Measurements from ENCODE around the gene ADCY7. TPM values are rescaled to one million over a fixed set of nuclear protein-coding genes. Genes with fewer than 3 reads are reported as not detected.
A peak's percentile ranks its signal among the peaks of the same experiment; 100 is the strongest.

The ADCY7 gene
- total RNA-seq, 1 experiment from 2014 or later = 4.0 TPM

GRCh38 chr16:50288026-50288425 lies 21.7 kb downstream of the ADCY7 start:
- TF ChIP-seq CTCF (conservative IDR thresholded peaks at IDR 0.05) = no peak
- no peak overlapping the region for H2AK5ac ChIP-seq (ENCODE audit: insufficient read length, low read length)
- Mint-ChIP-seq H3K27ac (no peak overlapping the region), H3K9me3 (peaks cover 3 to 4% of the 10 kb centered on the region in 2 experiments; a peak in 4 of 5 replicates), H3K27me3 (ENCODE audit: low read depth) (no peaks in the 10 kb centered on the region; the same call in 1 of the 2 replicates), H3K4me3 (no peak overlapping the region), H3K4me1 (no peaks in the 10 kb centered on the region), H3K36me3 (ENCODE audit: insufficient read depth in 1 of 3, low read depth in 3 of 3) (peaks cover 0 to 5% (median 0%) of the 10 kb centered on the region in 3 experiments; a peak in 4 of 7 replicates)
- H4K20me1 ChIP-seq (ENCODE audit: control insufficient read depth, insufficient read depth, insufficient read length) = no peaks in the 10 kb centered on the region
- H3K14ac ChIP-seq (ENCODE audit: insufficient read depth, low read length) = peak overlapping the region; percentile 55; the same call in 1 of the 2 replicates
- H4K5ac ChIP-seq (ENCODE audit: insufficient read length, low read depth, low read length) = no peak overlapping the region
- no peaks in the 10 kb centered on the region for H3K27me3 ChIP-seq (ENCODE audit: insufficient read depth, low read length)
- no peak for DNase-seq
- no peak overlapping the region for H2BK5ac ChIP-seq (ENCODE audit: insufficient read length, low read length)
- H2BK120ac ChIP-seq (ENCODE audit: low read depth, low read length, poor library complexity, severe bottlenecking) = no peak overlapping the region
- H4K8ac ChIP-seq (replicated peaks; ENCODE audit: insufficient read length, low read depth, low read length) = no peak overlapping the region
- H2AFZ ChIP-seq (ENCODE audit: low read length) = no peak overlapping the region
- H3K18ac ChIP-seq (ENCODE audit: insufficient read length, low read depth, low read length) = no peak overlapping the region
- no peaks in the 10 kb centered on the region for H3K4me1 ChIP-seq (ENCODE audit: insufficient read depth, low read length)
- no CpG with 5 or more reads among the region's 17 CpGs for WGBS (ENCODE audit: extremely low coverage, insufficient read length, low lambda C conversion rate)
- H3K56ac ChIP-seq (ENCODE audit: insufficient read length, low read depth, low read length) = no peak overlapping the region
- no peak overlapping the region for H3K4me2 ChIP-seq (ENCODE audit: insufficient read depth, insufficient read length, low read length)
- H2BK20ac ChIP-seq (ENCODE audit: low read depth, low read length, poor library complexity, severe bottlenecking) = no peak overlapping the region
- no peak overlapping the region for H2BK15ac ChIP-seq (ENCODE audit: low read depth, low read length)
- no peak overlapping the region for H3K9ac ChIP-seq (ENCODE audit: extremely low read depth, insufficient read length, low read length)
- H3K27ac ChIP-seq (ENCODE audit: insufficient read length, low read depth, low read length) = no peak overlapping the region
- no peak overlapping the region for H4K91ac ChIP-seq (ENCODE audit: insufficient read length, low read depth, low read length)
- H3K4ac ChIP-seq (ENCODE audit: low read depth, low read length) = no peak overlapping the region
- no peaks in the 10 kb centered on the region for H3K79me2 ChIP-seq (ENCODE audit: insufficient read depth, low read length)
- no peaks in the 10 kb centered on the region for H3K23me2 ChIP-seq (ENCODE audit: insufficient read length, low read depth, low read length, poor library complexity, severe bottlenecking)
- no peak overlapping the region for H2BK12ac ChIP-seq (ENCODE audit: insufficient read length, low read depth, low read length)
- no peaks in the 10 kb centered on the region for H3K79me1 ChIP-seq (ENCODE audit: insufficient read depth, low read depth, low read length, poor library complexity, severe bottlenecking)
- H3K9me3 ChIP-seq (ENCODE audit: control insufficient read depth, low read depth, low read length) = no peaks in the 10 kb centered on the region
- H3T11ph ChIP-seq (ENCODE audit: low read length) = no peak overlapping the region
- H3K23ac ChIP-seq (ENCODE audit: insufficient read length, low read depth, low read length) = no peak overlapping the region

Measured in H9 (cell line).